ENCODE results near the gene ISY1.
"Not testable (repeated sequence)": the region's sequence is repeated elsewhere in the genome, so short reads cannot be mapped to it uniquely, and the experiment has no call there.

ISY1 gene

DNA sequence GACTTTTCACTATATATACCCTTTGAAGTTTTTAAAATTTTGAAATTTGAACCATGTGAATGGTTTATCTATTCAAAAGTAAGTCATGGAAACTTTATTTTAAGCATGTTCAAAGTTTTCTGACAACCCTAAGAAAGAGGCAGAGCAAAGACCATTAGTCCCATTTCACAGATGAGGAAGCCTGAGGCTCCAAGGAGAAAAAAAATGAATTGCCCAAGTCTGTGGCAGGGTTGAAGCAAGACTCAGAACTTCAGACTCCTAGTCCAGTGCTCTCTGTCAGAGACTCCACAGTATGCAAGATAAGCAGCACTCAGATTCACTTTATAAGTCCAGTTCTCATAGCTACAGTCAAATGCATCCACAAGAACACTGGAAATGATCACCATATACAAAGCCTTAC, 43.7 kb downstream of the ISY1 start:
- Mint-ChIP-seq H3K9me3 (no peaks in the 10 kb centered on the region), H3K27ac (no peak overlapping the region), H3K36me3 (peaks cover 14% of the 10 kb centered on the region), H3K27me3 (no peaks in the 10 kb centered on the region), H3K4me3 (no peak overlapping the region), H3K4me1 (peaks cover 36% of the 10 kb centered on the region)
- no peak for ATAC-seq

DNA sequence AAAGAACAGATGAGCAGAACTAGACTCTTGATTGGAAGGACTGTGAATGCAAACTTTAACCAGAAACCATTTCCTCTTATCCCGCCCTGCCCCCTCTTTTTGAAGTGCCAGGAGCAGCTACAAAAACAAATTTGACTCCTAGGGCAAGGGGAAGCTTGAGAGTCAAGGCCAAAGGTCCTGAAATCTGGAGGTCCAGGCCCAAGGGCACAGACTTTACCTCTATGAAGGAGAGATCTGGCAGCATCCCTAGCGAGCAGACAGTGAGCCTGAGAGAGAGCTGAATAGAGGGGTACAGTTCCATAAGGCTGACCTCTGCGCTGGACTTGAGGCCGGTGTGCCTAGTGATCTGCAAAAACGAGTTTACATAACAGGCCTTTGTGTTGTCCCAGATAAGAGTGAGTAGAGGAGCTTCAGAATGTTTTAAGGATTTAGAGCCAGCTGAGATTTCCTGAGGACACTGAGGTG, 44.3 kb downstream of the ISY1 start:
- H3K9me3 Mint-ChIP-seq: no peaks in the 10 kb centered on the region
- H3K36me3 Mint-ChIP-seq: peaks cover 14% of the 10 kb centered on the region
- no peak overlapping the region for H3K4me3 Mint-ChIP-seq
- no peak overlapping the region for H3K27ac Mint-ChIP-seq
- H3K27me3 Mint-ChIP-seq: no peaks in the 10 kb centered on the region
- no peak for ATAC-seq
- peaks cover 31% of the 10 kb centered on the region for H3K4me1 Mint-ChIP-seq

DNA sequence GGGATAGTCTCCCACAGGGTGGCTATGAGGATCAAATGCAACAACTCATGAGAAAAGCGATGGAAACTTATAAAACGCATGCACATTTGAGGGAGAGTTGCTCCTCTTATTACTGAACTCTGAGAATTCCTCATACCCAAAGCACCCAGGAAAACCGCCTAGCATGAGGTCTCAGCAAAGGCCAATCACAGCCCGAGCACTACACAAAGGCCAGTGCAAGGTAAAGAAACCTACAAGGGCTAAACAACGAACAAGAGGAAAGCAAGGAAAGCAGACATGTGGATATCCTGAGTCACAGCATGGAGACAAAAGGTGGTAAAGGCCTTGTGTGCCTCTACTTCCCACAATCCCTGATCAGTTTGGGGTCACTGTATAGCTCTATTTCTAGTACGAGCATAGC, 46.4 kb downstream of the ISY1 start:
- H3K36me3 Mint-ChIP-seq: peaks cover 27% of the 10 kb centered on the region
- H3K27ac Mint-ChIP-seq: no peak overlapping the region
- H3K9me3 Mint-ChIP-seq: no peaks in the 10 kb centered on the region
- H3K27me3 Mint-ChIP-seq: no peaks in the 10 kb centered on the region
- no peak for ATAC-seq
- H3K4me1 Mint-ChIP-seq: peaks cover 19% of the 10 kb centered on the region
- no peak overlapping the region for H3K4me3 Mint-ChIP-seq

DNA sequence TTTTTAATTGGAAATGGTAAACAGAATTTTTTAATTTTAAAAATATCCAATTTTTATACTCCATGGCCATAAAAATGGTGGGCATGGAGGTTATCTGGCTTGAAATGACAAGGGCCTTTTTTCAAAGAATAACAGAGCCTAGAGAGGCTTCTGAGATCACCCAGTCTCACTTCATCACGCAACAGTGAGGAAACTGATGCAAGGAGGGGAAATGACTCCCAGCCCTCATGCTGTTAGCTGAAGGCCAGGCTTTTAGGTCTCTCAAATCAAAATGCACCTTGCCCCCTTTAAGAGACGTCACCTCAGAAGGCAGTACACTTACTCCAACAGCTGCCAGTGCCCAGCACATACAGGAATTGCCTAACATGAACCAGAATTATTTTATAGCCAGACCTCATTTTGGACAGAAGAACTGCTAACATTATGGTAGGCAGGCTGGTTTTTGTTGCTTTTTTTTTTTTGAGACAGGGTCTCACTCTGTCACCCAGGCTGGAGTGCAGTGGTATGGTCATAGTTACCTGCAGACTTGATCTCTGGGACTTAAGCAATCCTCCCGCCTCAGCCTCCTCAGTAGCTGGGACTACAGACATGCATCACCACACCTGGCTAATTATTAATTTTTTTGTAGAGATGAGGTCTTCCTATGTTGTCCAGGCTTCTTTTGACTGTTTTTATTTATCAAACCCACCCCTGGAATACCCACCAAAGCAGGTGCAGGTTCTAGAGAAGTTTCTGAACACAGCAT, 48.4 kb downstream of the ISY1 start:
- Mint-ChIP-seq H3K9me3 (no peaks in the 10 kb centered on the region), H3K36me3 (peaks cover 28% of the 10 kb centered on the region), H3K27me3 (no peaks in the 10 kb centered on the region), H3K27ac (no peak overlapping the region), H3K4me3 (no peak overlapping the region), H3K4me1 (peaks cover 7% of the 10 kb centered on the region)
- no peak for ATAC-seq

DNA sequence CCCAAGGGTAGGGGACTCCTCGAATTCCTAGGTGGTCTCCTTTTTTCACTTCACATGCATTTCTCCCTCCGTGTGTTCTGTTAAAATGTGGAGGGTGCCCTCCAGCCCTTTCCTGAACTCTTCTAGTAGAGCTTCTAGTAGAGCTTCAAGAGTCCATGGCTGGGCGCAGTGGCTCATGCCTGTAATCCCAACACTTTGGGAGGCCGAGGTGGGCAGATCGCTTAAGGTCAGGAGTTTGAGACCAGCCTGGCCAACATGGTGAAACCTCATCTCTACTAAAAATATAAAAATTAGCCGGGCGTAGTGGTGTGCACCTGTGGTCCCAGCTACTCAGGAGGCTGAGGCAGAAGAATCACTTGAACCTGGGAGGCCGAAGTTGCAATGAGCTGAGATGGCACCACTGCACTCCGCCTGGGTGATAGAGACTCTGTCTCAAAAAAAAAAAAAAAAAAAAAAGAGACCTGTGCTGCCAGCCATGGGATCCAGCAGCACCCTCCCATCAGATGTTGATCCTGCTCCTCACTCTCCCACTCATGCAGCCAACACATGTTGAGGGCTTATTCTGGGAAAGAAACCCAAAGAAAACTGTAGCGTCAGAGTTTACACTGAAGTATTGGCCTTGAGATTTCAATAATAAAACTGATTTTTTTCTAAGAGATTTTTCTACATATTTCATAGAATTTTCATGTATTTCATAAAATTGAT, 49.6 kb downstream of the ISY1 start:
- ATAC-seq, H3K27ac Mint-ChIP-seq, H3K4me1 Mint-ChIP-seq, H3K9me3 Mint-ChIP-seq, H3K4me3 Mint-ChIP-seq, H3K27me3 Mint-ChIP-seq: not testable (repeated sequence)
- peaks cover 25% of the 10 kb centered on the region for H3K36me3 Mint-ChIP-seq

DNA sequence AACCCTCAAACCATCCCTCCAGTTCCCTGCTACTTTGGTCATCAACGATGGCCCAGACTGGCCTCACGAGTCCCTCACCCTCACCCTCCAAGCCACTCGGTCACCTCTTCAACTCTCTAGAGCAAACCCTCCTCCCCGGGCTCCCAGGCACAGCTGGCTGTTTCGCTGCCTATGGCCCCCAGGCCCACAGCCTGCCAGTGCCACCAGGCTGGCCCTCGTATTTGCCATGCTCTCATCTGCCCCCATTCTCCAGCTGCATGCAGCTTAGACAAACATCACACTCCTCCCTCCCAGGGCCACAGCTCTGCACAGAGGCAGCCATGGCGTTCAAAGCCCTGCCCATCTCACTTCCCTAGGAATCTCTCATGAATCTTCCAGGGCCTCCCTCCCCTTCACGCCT, 53.1 kb downstream of the ISY1 start:
- Mint-ChIP-seq H3K27me3 (no peaks in the 10 kb centered on the region), H3K27ac (no peak overlapping the region), H3K36me3 (peaks cover 24% of the 10 kb centered on the region), H3K4me1 (peaks cover 7% of the 10 kb centered on the region), H3K9me3 (no peaks in the 10 kb centered on the region), H3K4me3 (no peak overlapping the region)
- ATAC-seq: no peak

DNA sequence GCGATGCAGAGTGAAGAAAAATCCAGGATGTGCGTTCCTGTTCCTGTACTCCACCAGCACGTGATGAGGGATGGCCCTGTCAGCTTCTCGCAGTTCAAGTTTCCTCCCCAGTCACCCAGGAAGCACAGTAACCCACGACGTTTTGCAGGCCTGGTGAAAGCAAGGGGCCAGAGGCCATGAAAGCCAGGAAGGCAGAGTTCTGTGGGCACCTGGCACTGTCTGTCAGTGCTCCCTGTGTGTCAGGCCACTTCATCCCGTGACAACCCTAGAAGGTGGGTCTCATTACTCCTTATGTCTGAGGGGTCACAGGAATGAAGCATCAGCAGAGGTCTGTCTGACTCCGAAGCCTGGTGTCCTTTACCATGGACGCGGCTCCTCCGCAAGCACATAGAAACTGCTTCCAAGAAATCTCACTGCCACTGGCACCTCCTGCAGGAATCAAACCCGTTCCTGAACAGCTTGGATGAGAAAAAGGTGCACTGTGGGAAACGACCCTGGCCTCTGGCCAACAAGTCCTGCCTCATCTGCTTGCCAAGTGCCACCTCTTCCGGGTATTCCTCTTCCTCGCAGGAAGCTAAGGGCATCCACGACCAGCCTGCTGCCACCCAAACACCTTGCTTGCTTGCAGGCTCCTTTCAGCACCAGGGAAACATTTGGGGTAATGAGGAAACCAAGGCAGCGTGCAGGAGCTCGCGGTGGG, 53.8 kb downstream of the ISY1 start:
- H3K4me1 Mint-ChIP-seq: peaks cover 7% of the 10 kb centered on the region
- no peak overlapping the region for H3K4me3 Mint-ChIP-seq
- H3K27ac Mint-ChIP-seq: no peak overlapping the region
- H3K9me3 Mint-ChIP-seq: no peaks in the 10 kb centered on the region
- ATAC-seq: no peak
- H3K36me3 Mint-ChIP-seq: peaks cover 24% of the 10 kb centered on the region
- no peaks in the 10 kb centered on the region for H3K27me3 Mint-ChIP-seq

DNA sequence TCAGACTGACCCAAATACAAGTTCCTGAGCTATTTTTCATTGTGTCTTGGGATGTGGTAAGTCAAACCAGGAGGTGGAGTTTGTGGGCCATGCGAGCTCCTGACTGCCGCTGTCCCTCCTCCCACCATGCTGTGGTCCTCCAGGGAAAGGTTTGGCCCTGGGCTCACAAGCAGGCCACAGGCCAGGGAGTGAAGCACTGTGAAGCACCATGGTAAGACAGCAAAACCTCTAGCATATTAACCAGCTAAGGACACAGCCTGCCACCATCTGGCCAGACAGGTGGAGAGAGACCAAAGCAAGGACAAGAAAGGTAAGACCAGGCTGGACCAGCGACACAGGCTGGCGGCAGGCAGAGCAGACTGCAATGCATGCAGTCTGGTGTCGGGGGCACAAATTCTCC, 54.5 kb downstream of the ISY1 start:
- Mint-ChIP-seq H3K36me3 (peaks cover 24% of the 10 kb centered on the region), H3K27ac (no peak overlapping the region), H3K9me3 (no peaks in the 10 kb centered on the region), H3K27me3 (no peaks in the 10 kb centered on the region), H3K4me1 (peaks cover 7% of the 10 kb centered on the region), H3K4me3 (no peak overlapping the region)
- ATAC-seq: no peak

DNA sequence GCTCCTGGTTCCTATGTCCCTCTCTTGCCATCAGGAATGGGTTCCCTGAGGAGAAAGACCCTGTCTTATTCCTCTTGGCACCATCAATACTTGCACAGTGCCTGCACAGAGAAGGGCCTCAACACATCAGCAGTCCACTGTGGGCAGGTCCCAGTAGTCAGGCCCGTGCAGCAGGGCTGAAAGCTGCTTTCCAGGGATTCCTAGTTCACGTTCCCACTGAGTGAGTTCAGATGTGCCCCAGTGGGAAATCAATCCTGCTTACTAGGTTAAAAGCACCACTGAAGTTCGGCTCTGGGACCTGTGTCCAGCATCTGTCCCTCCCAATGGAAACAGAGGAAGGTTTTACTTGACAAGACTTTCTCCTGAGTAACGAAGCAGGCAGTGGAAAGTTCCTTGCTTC, 55.0 kb downstream of the ISY1 start:
- no peak for ATAC-seq
- Mint-ChIP-seq H3K9me3 (no peaks in the 10 kb centered on the region), H3K27me3 (no peaks in the 10 kb centered on the region), H3K4me1 (peaks cover 7% of the 10 kb centered on the region), H3K4me3 (no peak overlapping the region), H3K36me3 (peaks cover 20% of the 10 kb centered on the region), H3K27ac (no peak overlapping the region)

DNA sequence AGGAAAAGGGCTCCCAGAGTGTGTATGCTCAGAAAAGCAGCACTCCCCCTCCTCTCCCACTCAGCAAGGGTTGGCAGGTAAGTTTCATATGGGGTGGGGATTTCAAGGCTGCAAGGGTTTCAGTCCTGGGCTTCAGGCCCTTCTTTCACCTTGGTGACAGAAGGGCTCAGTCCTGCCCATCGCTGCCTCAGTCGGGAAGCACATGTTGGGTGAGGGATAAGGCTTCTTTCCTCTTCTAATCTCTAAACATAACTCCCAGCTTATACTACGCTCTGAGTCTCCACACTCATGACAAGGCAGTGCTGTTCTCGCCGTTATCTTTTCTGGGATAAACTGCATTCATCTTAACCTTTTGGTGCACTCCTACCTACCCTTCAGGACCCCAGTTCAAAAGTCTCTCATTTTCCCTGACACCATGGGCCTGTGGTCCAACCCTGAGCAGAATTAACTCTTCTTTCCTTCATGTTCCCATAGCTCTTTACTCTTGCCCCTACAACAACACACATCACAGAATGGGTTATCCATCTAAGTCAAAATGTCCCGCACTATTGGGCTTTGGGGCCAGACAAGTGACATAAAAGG, 56.3 kb downstream of the ISY1 start:
- Mint-ChIP-seq H3K9me3 (no peaks in the 10 kb centered on the region), H3K4me1 (peaks cover 7% of the 10 kb centered on the region), H3K27ac (no peak overlapping the region), H3K36me3 (peaks cover 18% of the 10 kb centered on the region), H3K27me3 (no peaks in the 10 kb centered on the region), H3K4me3 (no peak overlapping the region)
- ATAC-seq: no peak

DNA sequence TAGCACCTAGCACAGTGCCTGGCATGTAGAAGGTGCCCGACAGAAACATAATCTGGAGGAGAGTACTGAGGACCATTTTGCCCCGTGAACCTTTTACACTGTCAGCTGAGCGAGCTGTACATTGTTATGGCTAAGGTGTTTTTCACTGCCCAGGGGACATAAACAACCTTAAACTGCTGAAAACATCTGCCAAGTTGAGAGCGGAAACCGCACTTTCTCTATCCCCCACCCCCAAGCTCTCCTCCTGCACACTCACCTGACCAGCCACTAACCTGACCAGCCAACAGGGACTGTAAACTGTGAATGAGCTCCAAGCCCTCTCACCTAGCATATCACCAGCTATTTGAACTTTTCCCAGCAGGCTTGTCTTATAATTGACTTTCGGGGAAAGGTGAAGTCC, 56.8 kb downstream of the ISY1 start:
- Mint-ChIP-seq H3K27me3 (no peaks in the 10 kb centered on the region), H3K9me3 (no peaks in the 10 kb centered on the region), H3K27ac (no peak overlapping the region), H3K4me3 (no peak overlapping the region), H3K4me1 (peaks cover 7% of the 10 kb centered on the region), H3K36me3 (peaks cover 20% of the 10 kb centered on the region)
- ATAC-seq: no peak

DNA sequence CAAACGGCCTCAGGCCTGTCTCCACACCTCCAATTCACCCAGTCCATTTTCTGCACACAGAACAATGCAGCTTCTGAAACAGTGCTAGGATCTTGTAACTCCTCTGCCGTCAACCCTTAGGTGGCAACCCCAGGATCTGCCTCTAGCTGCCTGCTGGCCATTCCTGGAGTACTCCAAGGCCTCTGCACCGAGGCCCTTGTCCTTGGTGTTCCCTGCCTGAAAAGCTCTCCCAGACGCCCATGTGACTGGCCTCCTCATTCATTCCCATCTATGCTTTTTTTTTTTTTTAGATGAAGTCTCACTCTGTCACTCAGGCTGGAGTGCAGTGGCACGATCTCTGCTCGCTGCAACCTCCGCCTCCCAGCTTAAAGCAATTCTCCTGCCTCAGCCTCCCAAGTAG, 57.6 kb downstream of the ISY1 start:
- H3K27me3 Mint-ChIP-seq: no peaks in the 10 kb centered on the region
- peaks cover 24% of the 10 kb centered on the region for H3K36me3 Mint-ChIP-seq
- no peak for ATAC-seq
- peaks cover 7% of the 10 kb centered on the region for H3K4me1 Mint-ChIP-seq
- H3K9me3 Mint-ChIP-seq: peaks cover 2% of the 10 kb centered on the region
- no peak overlapping the region for H3K4me3 Mint-ChIP-seq
- peak overlapping the region; percentile 28 for H3K27ac Mint-ChIP-seq

DNA sequence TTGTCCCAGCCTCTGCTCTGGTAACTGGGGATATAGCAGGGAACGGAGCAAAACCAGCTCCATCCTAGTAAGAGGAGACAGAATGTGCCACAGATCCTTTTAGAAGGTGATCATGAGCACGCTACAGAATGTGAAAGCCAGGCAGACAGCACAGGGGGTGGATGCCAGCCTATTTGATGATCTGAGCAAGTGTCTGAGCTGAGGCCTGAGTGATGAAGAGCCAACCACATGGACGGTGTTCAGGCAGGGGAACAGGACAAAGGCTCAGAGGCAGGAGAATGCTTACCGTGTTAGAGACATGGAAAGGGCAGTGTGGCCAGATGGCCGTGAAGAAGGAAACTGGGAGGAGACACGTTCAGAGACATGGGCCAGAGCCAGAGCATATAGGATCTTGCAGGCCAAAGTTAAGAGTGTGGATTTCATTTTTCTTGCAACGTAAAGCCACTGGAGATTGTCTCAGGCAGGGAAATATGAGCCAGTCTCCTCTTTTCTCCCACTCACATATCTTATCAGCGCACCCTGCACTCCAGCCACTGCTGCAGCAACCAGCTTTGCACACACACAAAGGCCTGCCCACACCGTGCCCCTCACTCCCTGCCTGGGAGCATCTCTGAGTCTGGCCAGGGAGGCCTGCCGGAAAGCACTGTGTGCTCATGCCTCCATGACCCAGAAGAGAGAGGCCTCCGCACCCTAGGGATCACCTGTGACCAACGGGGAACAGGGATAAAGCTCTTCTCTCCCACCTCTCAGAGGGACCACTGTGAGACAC, 59.3 kb downstream of the ISY1 start:
- peaks cover 27% of the 10 kb centered on the region for H3K36me3 Mint-ChIP-seq
- no peak overlapping the region for H3K4me3 Mint-ChIP-seq
- H3K4me1 Mint-ChIP-seq: no peaks in the 10 kb centered on the region
- no peak overlapping the region for H3K27ac Mint-ChIP-seq
- ATAC-seq: no peak
- H3K9me3 Mint-ChIP-seq: peaks cover 4% of the 10 kb centered on the region
- no peaks in the 10 kb centered on the region for H3K27me3 Mint-ChIP-seq

DNA sequence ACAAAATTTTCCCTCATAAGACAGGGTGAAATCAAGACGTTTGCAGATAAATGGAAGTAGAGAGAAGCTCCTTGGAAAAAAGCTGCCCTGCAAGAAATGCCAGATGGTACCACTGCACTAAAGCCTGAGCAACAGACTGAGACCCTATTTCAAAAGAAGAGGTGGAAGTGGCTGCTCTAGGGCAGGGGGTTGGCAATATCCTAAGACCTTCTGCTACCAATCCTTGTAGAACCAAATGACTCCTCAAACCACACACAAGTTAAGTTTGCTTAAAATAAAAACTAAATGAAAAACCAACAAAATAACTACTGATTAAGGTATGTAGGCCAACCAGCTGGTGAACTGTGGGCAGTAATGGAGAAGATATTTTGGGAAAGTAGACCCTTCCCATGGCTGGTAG, 60.6 kb downstream of the ISY1 start:
- Mint-ChIP-seq H3K27ac (no peak overlapping the region), H3K27me3 (no peaks in the 10 kb centered on the region), H3K36me3 (peaks cover 32% of the 10 kb centered on the region), H3K4me3 (no peak overlapping the region), H3K4me1 (no peaks in the 10 kb centered on the region), H3K9me3 (peaks cover 4% of the 10 kb centered on the region)
- no peak for ATAC-seq

DNA sequence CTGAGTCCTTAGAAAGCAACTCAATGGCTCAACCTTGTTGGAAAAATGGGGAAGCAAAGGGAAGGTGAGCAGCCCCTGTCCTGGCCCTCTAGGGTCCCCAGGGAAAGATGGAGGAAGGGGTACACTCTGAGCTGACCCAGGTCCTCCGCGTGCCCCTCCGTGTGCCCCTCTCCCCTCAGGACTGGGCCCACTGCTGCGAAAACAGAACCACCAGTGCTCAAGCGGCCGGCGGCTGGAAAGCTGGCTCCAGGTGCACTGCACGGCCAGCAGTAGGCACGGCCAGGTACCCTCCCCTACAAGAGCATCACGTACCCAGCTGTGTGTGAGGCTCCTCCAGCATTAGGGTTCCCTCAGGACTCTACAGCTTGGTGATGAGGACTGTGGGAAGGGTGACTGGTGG, 65.6 kb downstream of the ISY1 start:
- ATAC-seq: no peak
- Mint-ChIP-seq H3K36me3 (peaks cover 42% of the 10 kb centered on the region), H3K4me3 (no peak overlapping the region), H3K27ac (no peak overlapping the region), H3K27me3 (no peaks in the 10 kb centered on the region), H3K4me1 (no peaks in the 10 kb centered on the region), H3K9me3 (peaks cover 4% of the 10 kb centered on the region)
